ENCODE data around the gene DNAJB1.
"Not testable (repeated sequence)": the region's sequence is repeated elsewhere in the genome, so short reads cannot be mapped to it uniquely, and the experiment has no call there.

The DNAJB1 gene

GRCh38 chr19:14510311-14511228, 7.6 kb downstream of the DNAJB1 start:
- Histone ChIP-seq H3K9me3 (ENCODE audit: control insufficient read depth, insufficient read depth, low read length) (no peaks in the 10 kb centered on the region), H3K36me3 (ENCODE audit: control insufficient read depth, insufficient read depth, low read length) (peaks cover 11% of the 10 kb centered on the region), H3K4me3 (ENCODE audit: low read length) (no peak overlapping the region), H3K4me1 (ENCODE audit: control insufficient read depth, insufficient read depth, low read length) (no peaks in the 10 kb centered on the region), H3K27ac (ENCODE audit: low read length) (no peak overlapping the region), H3K27me3 (ENCODE audit: control insufficient read depth, insufficient read depth, low read length) (no peaks in the 10 kb centered on the region)
- DNase-seq (ENCODE audit: low read depth, low spot score), result no peak
- no CpG with 5 or more reads among the region's 22 CpGs for WGBS (ENCODE audit: insufficient coverage, insufficient read length)

GRCh38 chr19:14507704-14508542, 10.3 kb downstream of the DNAJB1 start:
- H3K4me3 ChIP-seq (ENCODE audit: low read length), result no peak overlapping the region
- no peaks in the 10 kb centered on the region for H3K36me3 ChIP-seq (ENCODE audit: control insufficient read depth, insufficient read depth, low read length)
- no peaks in the 10 kb centered on the region for H3K27me3 ChIP-seq (ENCODE audit: control insufficient read depth, insufficient read depth, low read length)
- no peaks in the 10 kb centered on the region for H3K9me3 ChIP-seq (ENCODE audit: control insufficient read depth, insufficient read depth, low read length)
- no peaks in the 10 kb centered on the region for H3K4me1 ChIP-seq (ENCODE audit: control insufficient read depth, insufficient read depth, low read length)
- DNase-seq (ENCODE audit: low read depth, low spot score), result no peak
- no peak overlapping the region for H3K27ac ChIP-seq (ENCODE audit: low read length)
- no CpG with 5 or more reads among the region's 12 CpGs for WGBS (ENCODE audit: insufficient coverage, insufficient read length)

DNA sequence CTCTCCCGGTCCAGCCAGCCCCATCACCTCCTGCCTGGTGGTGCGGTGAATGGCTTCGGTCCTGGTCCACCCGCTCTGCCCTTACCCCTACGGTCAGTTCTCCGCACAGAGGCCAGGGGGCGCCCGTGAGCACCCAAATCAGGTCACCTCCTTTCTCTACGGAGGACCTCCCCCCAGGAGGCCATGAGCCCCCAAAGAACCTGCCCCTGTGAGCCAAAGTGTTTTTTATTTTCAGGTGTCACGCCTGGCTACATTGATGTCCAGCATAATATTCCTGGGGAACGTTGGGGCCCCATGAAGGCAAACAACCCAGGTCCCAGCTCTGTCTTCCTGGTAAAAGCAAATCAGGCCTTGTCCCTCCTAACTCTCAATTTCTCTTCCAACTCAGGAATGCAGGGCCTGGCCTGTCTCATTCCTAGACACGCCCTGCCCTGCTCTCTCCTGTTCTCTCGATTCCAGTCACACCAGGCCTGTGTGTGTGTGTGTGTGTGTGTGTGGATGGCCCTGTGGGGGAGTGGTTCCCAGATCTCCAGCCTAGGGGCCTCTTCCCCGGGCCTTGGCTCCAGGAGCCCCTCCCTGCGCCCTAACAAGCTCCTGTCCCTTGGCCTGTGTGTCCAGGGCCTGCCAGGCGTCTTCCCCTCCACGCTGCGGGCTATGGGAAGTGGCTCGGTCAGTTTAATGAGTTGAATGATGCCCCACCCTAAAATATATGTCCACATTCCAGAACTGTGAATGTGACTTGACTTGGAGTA, 12.5 kb downstream of the DNAJB1 start:
- DNase-seq (ENCODE audit: low read depth, low spot score), result no peak
- Histone ChIP-seq H3K36me3 (ENCODE audit: control insufficient read depth, insufficient read depth, low read length) (no peaks in the 10 kb centered on the region), H3K4me1 (ENCODE audit: control insufficient read depth, insufficient read depth, low read length) (no peaks in the 10 kb centered on the region), H3K27me3 (ENCODE audit: control insufficient read depth, insufficient read depth, low read length) (no peaks in the 10 kb centered on the region), H3K9me3 (ENCODE audit: control insufficient read depth, insufficient read depth, low read length) (no peaks in the 10 kb centered on the region), H3K27ac (ENCODE audit: low read length) (no peak overlapping the region), H3K4me3 (ENCODE audit: low read length) (no peak overlapping the region)
- WGBS (ENCODE audit: insufficient coverage, insufficient read length), result no CpG with 5 or more reads among the region's 19 CpGs

- not testable (repeated sequence) for DNase-seq (ENCODE audit: low read depth, low spot score); H3K4me1 ChIP-seq (ENCODE audit: control insufficient read depth, insufficient read depth, low read length); H3K4me3 ChIP-seq (ENCODE audit: low read length); H3K27ac ChIP-seq (ENCODE audit: low read length); H3K9me3 ChIP-seq (ENCODE audit: control insufficient read depth, insufficient read depth, low read length); H3K36me3 ChIP-seq (ENCODE audit: control insufficient read depth, insufficient read depth, low read length); H3K27me3 ChIP-seq (ENCODE audit: control insufficient read depth, insufficient read depth, low read length)
- WGBS (ENCODE audit: insufficient coverage, insufficient read length), result 0% methylated on average over 1 of the region's 8 CpGs
These were observed 13.6 kb downstream of the DNAJB1 start for GRCh38 chr19:14504575-14504974.

DNA sequence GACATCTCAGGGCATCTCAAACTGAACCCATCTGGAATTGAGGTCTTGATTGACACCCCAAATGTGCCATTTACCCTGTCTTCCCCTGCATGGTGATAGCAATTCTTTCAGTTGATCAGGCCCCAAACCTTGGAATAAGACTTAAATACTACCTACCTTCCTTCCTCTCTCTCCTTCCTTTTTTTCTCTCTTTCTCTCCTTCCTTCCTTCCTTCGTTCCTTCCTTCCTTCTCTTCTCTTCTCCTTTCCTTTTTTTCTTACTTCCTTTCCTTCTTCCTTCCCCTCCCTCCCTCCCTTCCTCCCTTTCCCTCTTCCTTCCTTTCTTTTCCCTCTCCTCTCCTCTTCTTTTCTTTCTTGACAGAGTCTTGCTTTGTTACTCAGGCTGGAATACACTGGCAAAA, 14.9 kb downstream of the DNAJB1 start:
- H3K36me3 ChIP-seq (ENCODE audit: control insufficient read depth, insufficient read depth, low read length), result no peaks in the 10 kb centered on the region
- no peaks in the 10 kb centered on the region for H3K4me1 ChIP-seq (ENCODE audit: control insufficient read depth, insufficient read depth, low read length)
- no peak overlapping the region for H3K4me3 ChIP-seq (ENCODE audit: low read length)
- no peak for DNase-seq (ENCODE audit: low read depth, low spot score)
- WGBS (ENCODE audit: insufficient coverage, insufficient read length), result no CpG with 5 or more reads among the region's 1 CpG
- no peak overlapping the region for H3K27ac ChIP-seq (ENCODE audit: low read length)
- no peaks in the 10 kb centered on the region for H3K27me3 ChIP-seq (ENCODE audit: control insufficient read depth, insufficient read depth, low read length)
- no peaks in the 10 kb centered on the region for H3K9me3 ChIP-seq (ENCODE audit: control insufficient read depth, insufficient read depth, low read length)

GRCh38 chr19:14502334-14503092, 15.7 kb downstream of the DNAJB1 start:
- no peaks in the 10 kb centered on the region for H3K36me3 ChIP-seq (ENCODE audit: control insufficient read depth, insufficient read depth, low read length)
- WGBS (ENCODE audit: insufficient coverage, insufficient read length), result no CpG with 5 or more reads among the region's 11 CpGs
- H3K27ac ChIP-seq (ENCODE audit: low read length), result no peak overlapping the region
- no peaks in the 10 kb centered on the region for H3K27me3 ChIP-seq (ENCODE audit: control insufficient read depth, insufficient read depth, low read length)
- no peak overlapping the region for H3K4me3 ChIP-seq (ENCODE audit: low read length)
- no peaks in the 10 kb centered on the region; the same call in 1 of the 2 replicates for H3K4me1 ChIP-seq (ENCODE audit: control insufficient read depth, insufficient read depth, low read length)
- no peaks in the 10 kb centered on the region for H3K9me3 ChIP-seq (ENCODE audit: control insufficient read depth, insufficient read depth, low read length)
- DNase-seq (ENCODE audit: low read depth, low spot score), result no peak

GRCh38 chr19:14497228-14497921, 20.8 kb downstream of the DNAJB1 start:
- Histone ChIP-seq H3K9me3 (ENCODE audit: control insufficient read depth, insufficient read depth, low read length) (no peaks in the 10 kb centered on the region), H3K4me1 (ENCODE audit: control insufficient read depth, insufficient read depth, low read length) (peaks cover 2% of the 10 kb centered on the region; the same call in 1 of the 2 replicates), H3K4me3 (ENCODE audit: low read length) (no peak overlapping the region), H3K27me3 (ENCODE audit: control insufficient read depth, insufficient read depth, low read length) (no peaks in the 10 kb centered on the region), H3K27ac (ENCODE audit: low read length) (no peak overlapping the region), H3K36me3 (ENCODE audit: control insufficient read depth, insufficient read depth, low read length) (no peaks in the 10 kb centered on the region)
- no peak for DNase-seq (ENCODE audit: low read depth, low spot score)
- no CpG with 5 or more reads among the region's 6 CpGs for WGBS (ENCODE audit: insufficient coverage, insufficient read length)

DNA sequence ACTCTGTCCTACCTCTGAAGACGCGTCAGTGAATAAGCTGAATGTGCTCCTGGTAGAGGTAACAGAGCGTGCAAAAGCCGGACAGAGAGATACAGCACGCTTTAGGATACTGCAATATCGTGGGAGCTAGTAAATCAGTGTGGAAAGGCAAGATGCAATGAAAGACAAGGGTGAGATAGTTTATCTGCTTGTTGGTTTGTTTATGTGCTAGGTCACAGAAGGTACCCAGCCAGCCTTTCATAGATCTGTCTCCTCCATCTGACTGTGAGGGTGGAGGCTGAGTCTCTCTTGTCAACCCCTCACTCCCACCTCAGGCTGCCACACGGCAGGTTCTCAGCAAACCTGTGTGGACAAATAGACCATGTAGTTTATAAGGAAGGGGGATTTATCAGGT, 21.4 kb downstream of the DNAJB1 start:
- Histone ChIP-seq H3K36me3 (ENCODE audit: control insufficient read depth, insufficient read depth, low read length) (no peaks in the 10 kb centered on the region), H3K4me1 (ENCODE audit: control insufficient read depth, insufficient read depth, low read length) (peaks cover 2% of the 10 kb centered on the region; the same call in 1 of the 2 replicates), H3K27ac (ENCODE audit: low read length) (no peak overlapping the region), H3K9me3 (ENCODE audit: control insufficient read depth, insufficient read depth, low read length) (no peaks in the 10 kb centered on the region), H3K27me3 (ENCODE audit: control insufficient read depth, insufficient read depth, low read length) (no peaks in the 10 kb centered on the region), H3K4me3 (ENCODE audit: low read length) (no peak overlapping the region)
- no peak for DNase-seq (ENCODE audit: low read depth, low spot score)
- no CpG with 5 or more reads among the region's 7 CpGs for WGBS (ENCODE audit: insufficient coverage, insufficient read length)

- no CpG with 5 or more reads among the region's 71 CpGs for WGBS (ENCODE audit: insufficient coverage, insufficient read length)
- peak; percentile 99 for DNase-seq (ENCODE audit: low read depth, low spot score)
These were observed 22.0 kb downstream of the DNAJB1 start, which contains the start of gene GIPC1 for GRCh38 chr19:14496029-14496833. Gene GIPC1 (minus strand): TSS chr19:14496127. CDS start chr19:14482976, 13,151 bp downstream.

More at GRCh38 chr19:14496029-14496833, 22.0 kb downstream of the DNAJB1 start, which contains the start of gene GIPC1:
- no peaks in the 10 kb centered on the region for H3K36me3 ChIP-seq (ENCODE audit: control insufficient read depth, insufficient read depth, low read length)
- H3K4me1 ChIP-seq (ENCODE audit: control insufficient read depth, insufficient read depth, low read length), result peaks cover 2% of the 10 kb centered on the region; the same call in 1 of the 2 replicates
- H3K9me3 ChIP-seq (ENCODE audit: control insufficient read depth, insufficient read depth, low read length), result no peaks in the 10 kb centered on the region
- peak within 1 kb of the TSS; percentile 81 for H3K4me3 ChIP-seq (ENCODE audit: low read length)
- H3K27ac ChIP-seq (ENCODE audit: low read length), result no peak within 1 kb of the TSS
- no peaks in the 10 kb centered on the region for H3K27me3 ChIP-seq (ENCODE audit: control insufficient read depth, insufficient read depth, low read length)
